HG03521 (cell line): ENCODE data around the gene OSTN.
"Not testable (repeated sequence)": the region's sequence is repeated elsewhere in the genome, so short reads cannot be mapped to it uniquely, and the experiment has no call there.

Experiments
- ATAC-seq: cut with Tn5 transposase; IDR thresholded peaks from one replicate; pipeline ENCODE4 v1.9.1; 2021; ENCODE audit warnings: mild to moderate bottlenecking, moderate library complexity; ENCODE audit not compliant: unreplicated experiment

The OSTN gene

GRCh38 chr3:191198932-191199331, at the start of gene OSTN:
Gene OSTN, plus strand, starts transcription at chr3:191199241. Its CDS starts 13,292 bp downstream, at chr3:191212533.
- no peak for ATAC-seq

GRCh38 chr3:191151653-191152052, 47.4 kb upstream of the OSTN start:
- ATAC-seq: no peak

GRCh38 chr3:191154827-191155226, 44.2 kb upstream of the OSTN start:
- ATAC-seq: no peak

- no peak for ATAC-seq
Measured at GRCh38 chr3:191158247-191158646, 40.8 kb upstream of the OSTN start.

GRCh38 chr3:191158815-191159214, 40.2 kb upstream of the OSTN start:
- no peak for ATAC-seq

- no peak for ATAC-seq
Measured at GRCh38 chr3:191165802-191166201, 33.2 kb upstream of the OSTN start.

GRCh38 chr3:191166368-191166767, 32.7 kb upstream of the OSTN start:
- ATAC-seq: no peak

- no peak for ATAC-seq
Measured at GRCh38 chr3:191169566-191169965, 29.5 kb upstream of the OSTN start.

GRCh38 chr3:191170097-191170496, 28.9 kb upstream of the OSTN start:
- ATAC-seq: peak; percentile 45

- no peak for ATAC-seq
Measured at GRCh38 chr3:191175102-191175501, 23.9 kb upstream of the OSTN start.

GRCh38 chr3:191176038-191176785, 22.8 kb upstream of the OSTN start:
- ATAC-seq: no peak

GRCh38 chr3:191185382-191185781, 13.7 kb upstream of the OSTN start:
- ATAC-seq: not testable (repeated sequence)

GRCh38 chr3:191188246-191188645, 10.8 kb upstream of the OSTN start:
- not testable (repeated sequence) for ATAC-seq

- not testable (repeated sequence) for ATAC-seq
Measured at GRCh38 chr3:191192270-191192669, 6.8 kb upstream of the OSTN start.

- ATAC-seq: no peak
Measured at GRCh38 chr3:191192941-191193340, 6.1 kb upstream of the OSTN start.

- no peak for ATAC-seq
Measured at GRCh38 chr3:191197761-191198306, 1.2 kb upstream of the OSTN start.

GRCh38 chr3:191198480-191198879, 561 bp upstream of the OSTN start:
- ATAC-seq: no peak

GRCh38 chr3:191210032-191210431, 11.0 kb downstream of the OSTN start:
- no peak for ATAC-seq

GRCh38 chr3:191216510-191216909, 17.5 kb downstream of the OSTN start:
- ATAC-seq: no peak

- no peak for ATAC-seq
Measured at GRCh38 chr3:191217301-191217700, 18.3 kb downstream of the OSTN start.

- no peak for ATAC-seq
Measured at GRCh38 chr3:191220908-191221307, 21.9 kb downstream of the OSTN start.

- no peak for ATAC-seq
Measured at GRCh38 chr3:191221638-191222037, 22.6 kb downstream of the OSTN start.

- no peak for ATAC-seq
Measured at GRCh38 chr3:191227541-191227940, 28.5 kb downstream of the OSTN start.
